IMR-90 (cell line): Measurements from ENCODE around the gene EIF5A2. TPM values are rescaled to one million over a fixed set of nuclear protein-coding genes. Genes with fewer than 3 reads are reported as not detected.

Source experiments
- ATAC-seq: fragments of 200-7000 bp; cut with Tn5 transposase; 2 replicates; pipeline ENCODE4 v1.9.1; 2020; ENCODE audit warnings: low read depth, mild to moderate bottlenecking, moderate library complexity
- BruUV-seq: library from RNA; stranded (reverse); fragments of 400-500 nt; replicated peaks from 2 replicates; lab custom pipeline; 2021; lab: Mats Ljungman, UMichigan
- CTCF ChIA-PET: fragments of 300-600 bp; formaldehyde crosslinking; extraction: SDS; loops from one replicate; lab custom pipeline; 2021; ENCODE audit warnings: antibody characterized with exemption; lab: Yijun Ruan, JAX
- POLR2A ChIA-PET: fragments of 300-600 bp; sonication (Branson Sonifier 250); formaldehyde crosslinking; loops from one replicate; lab custom pipeline; 2022; ENCODE audit warnings: antibody characterized with exemption; ENCODE audit not compliant: unreplicated experiment; lab: Charles Lee
- DNase-seq: peaks from one replicate; pipeline ENCODE4 v3.0.0; 2013
- H2AFZ ChIP-seq: replicated peaks from 2 replicates; pipeline ENCODE3; 2013; ENCODE audit warnings: low read length, mild to moderate bottlenecking; ENCODE audit not compliant: poor library complexity
- H2AK5ac ChIP-seq: 2 replicates; pipeline ENCODE4 v1.6.1; 2013; ENCODE audit warnings: low read depth, low read length, inconsistent platforms
- H2AK9ac ChIP-seq: replicated peaks from 2 replicates; pipeline ENCODE3; 2013; ENCODE audit warnings: mild to moderate bottlenecking, low read depth, low read length, moderate library complexity; ENCODE audit not compliant: poor library complexity
- H2BK120ac ChIP-seq: 2 replicates; pipeline ENCODE4 v1.6.1; 2013; ENCODE audit warnings: low read depth, low read length, inconsistent platforms
- H2BK15ac ChIP-seq: 3 replicates; pipeline ENCODE4 v1.6.1; 2013; ENCODE audit warnings: low read depth, low read length, inconsistent platforms
- H2BK20ac ChIP-seq: 2 replicates; pipeline ENCODE4 v1.6.1; 2013; ENCODE audit warnings: low read depth, mild to moderate bottlenecking, inconsistent platforms, low read length, moderate library complexity
- H2BK5ac ChIP-seq: 2 replicates; pipeline ENCODE4 v1.6.1; 2013; ENCODE audit warnings: mild to moderate bottlenecking, low read depth, low read length, inconsistent platforms; ENCODE audit not compliant: poor library complexity, severe bottlenecking
- H3K14ac ChIP-seq: replicated peaks from 2 replicates; pipeline ENCODE4 v1.6.1; 2013; ENCODE audit warnings: low read depth, low read length, inconsistent platforms
- H3K18ac ChIP-seq: 2 replicates; pipeline ENCODE4 v1.6.1; 2013; ENCODE audit warnings: low read depth, low read length, control low read depth
- H3K23ac ChIP-seq: 2 replicates; pipeline ENCODE4 v1.6.1; 2013; ENCODE audit warnings: low read depth, low read length, inconsistent platforms
- H3K27ac ChIP-seq: 2 replicates; pipeline ENCODE4 v1.5.1; 2013; ENCODE audit warnings: mild to moderate bottlenecking, control low read depth, low read length; ENCODE audit not compliant: insufficient read depth
- H3K27me3 ChIP-seq: 2 replicates; pipeline ENCODE4 v1.6.1; 2013; ENCODE audit warnings: low read length; ENCODE audit not compliant: control insufficient read depth, insufficient read depth
- H3K36me3 ChIP-seq: 2 replicates; pipeline ENCODE4 v1.6.1; 2013; ENCODE audit warnings: low read length, mixed read lengths; ENCODE audit not compliant: control insufficient read depth, insufficient read depth
- H3K4ac ChIP-seq: 2 replicates; pipeline ENCODE4 v1.6.1; 2013; ENCODE audit warnings: low read depth, low read length, inconsistent platforms
- H3K4me1 ChIP-seq: 2 replicates; pipeline ENCODE4 v1.6.1; 2013; ENCODE audit warnings: low read length, mixed read lengths; ENCODE audit not compliant: control insufficient read depth, insufficient read depth
- H3K4me2 ChIP-seq: 2 replicates; pipeline ENCODE4 v1.6.1; 2013; ENCODE audit warnings: low read depth, mild to moderate bottlenecking, control low read depth, low read length, moderate library complexity
- H3K4me3 ChIP-seq: 2 replicates; pipeline ENCODE4 v1.5.1; 2013; ENCODE audit warnings: low read depth, mild to moderate bottlenecking, control low read depth, low read length, moderate library complexity; ENCODE audit not compliant: insufficient read depth
- H3K56ac ChIP-seq: 2 replicates; pipeline ENCODE4 v1.6.1; 2013; ENCODE audit warnings: low read length, inconsistent platforms; ENCODE audit not compliant: insufficient read depth; ENCODE audit errors: extremely low read depth
- H3K79me1 ChIP-seq, 2 experiments: 2 replicates each; pipeline ENCODE4 v1.6.1; 2013; ENCODE audit warnings: low read length in 2 of 2, inconsistent platforms in 1 of 2, low read depth in 1 of 2
- H3K9ac ChIP-seq: 2 replicates; pipeline ENCODE4 v1.6.1; 2013; ENCODE audit warnings: low read depth, low read length, control low read depth
- H3K9me1 ChIP-seq: 2 replicates; pipeline ENCODE4 v1.6.1; 2013; ENCODE audit warnings: low read length, inconsistent platforms; ENCODE audit not compliant: insufficient read depth
- H3K9me3 ChIP-seq: 2 replicates; pipeline ENCODE4 v1.6.1; 2013; ENCODE audit warnings: low read length; ENCODE audit not compliant: control insufficient read depth, insufficient read depth
- H4K20me1 ChIP-seq: 2 replicates; pipeline ENCODE4 v1.6.1; 2013; ENCODE audit warnings: low read length, inconsistent platforms; ENCODE audit not compliant: insufficient read depth
- H4K5ac ChIP-seq: 2 replicates; pipeline ENCODE4 v1.6.1; 2013; ENCODE audit warnings: mild to moderate bottlenecking, low read depth, low read length, control low read depth
- H4K8ac ChIP-seq, 2 experiments: 2 replicates each; pipeline ENCODE4 v1.6.1; 2013; ENCODE audit warnings: low read depth in 2 of 2, low read length in 2 of 2, control low read depth in 1 of 2, inconsistent platforms in 1 of 2
- H4K91ac ChIP-seq: 2 replicates; pipeline ENCODE4 v1.6.1; 2013; ENCODE audit warnings: low read depth, low read length, inconsistent platforms; ENCODE audit not compliant: insufficient read depth
- BHLHE40 ChIP-seq: fragments of 150-350 bp; IDR thresholded peaks from 2 replicates; pipeline ENCODE4 v1.6.1; 2016; ENCODE audit warnings: mild to moderate bottlenecking, low read depth, low read length
- CEBPB ChIP-seq: IDR thresholded peaks from 2 replicates; pipeline ENCODE4 v1.6.1; 2012; ENCODE audit warnings: low read depth, low read length, improper control_type of control experiment
- CHD1 ChIP-seq: IDR thresholded peaks from 2 replicates; pipeline ENCODE4 v1.6.1; 2012; ENCODE audit warnings: low read depth, low read length, improper control_type of control experiment
- FOS ChIP-seq: fragments of 150-350 bp; IDR thresholded peaks from 2 replicates; pipeline ENCODE4 v1.6.1; 2016; ENCODE audit warnings: low read depth, low read length
- MAFK ChIP-seq: IDR thresholded peaks from 2 replicates; pipeline ENCODE4 v1.6.1; 2012; ENCODE audit warnings: low read depth, low read length, improper control_type of control experiment
- MAZ ChIP-seq: IDR thresholded peaks from 2 replicates; pipeline ENCODE4 v1.6.1; 2012; ENCODE audit warnings: low read depth, mild to moderate bottlenecking, low read length, improper control_type of control experiment, moderate library complexity, borderline replicate concordance
- NFE2L2 ChIP-seq: fragments of 150-350 bp; IDR thresholded peaks from 2 replicates; pipeline ENCODE4 v1.6.1; 2016; ENCODE audit warnings: low read depth, mild to moderate bottlenecking, low read length
- POLR2A ChIP-seq: IDR thresholded peaks from 2 replicates; pipeline ENCODE4 v1.6.1; 2012; ENCODE audit warnings: mild to moderate bottlenecking, low read depth, low read length
- RAD21 ChIP-seq: IDR thresholded peaks from 2 replicates; pipeline ENCODE4 v1.6.1; 2012; ENCODE audit warnings: low read length, improper control_type of control experiment
- RCOR1 ChIP-seq: IDR thresholded peaks from 2 replicates; pipeline ENCODE4 v1.6.1; 2012; ENCODE audit warnings: mild to moderate bottlenecking, low read length, improper control_type of control experiment; ENCODE audit not compliant: insufficient replicate concordance
- RFX5 ChIP-seq: IDR thresholded peaks from 2 replicates; pipeline ENCODE4 v1.8.0; 2012; ENCODE audit warnings: low read depth, mild to moderate bottlenecking, low read length, moderate library complexity
- WGBS, 2 experiments: methylation state at CpG; one replicate each; pipeline versions ENCODE4 v1.1.5 to v1.1.7; 2013; ENCODE audit warnings: missing lambda C conversion rate in 2 of 2; ENCODE audit not compliant: insufficient read length in 1 of 2; ENCODE audit errors: extremely low coverage in 2 of 2; 5-methylcytosine and 5-hydroxymethylcytosine counted together
- dilution Hi-C: fragments of 300-500 bp; cut with HindIII; formaldehyde crosslinking; loops from one replicate; pipeline ENCODE4 v1.14.3; 2018; ENCODE audit warnings: low sequenced_read_pairs; ENCODE audit not compliant: unreplicated experiment
- in situ Hi-C: fragments of 300-500 bp; cut with MboI; formaldehyde crosslinking; loops from 3 replicates; pipeline ENCODE4 v1.14.3; 2019; ENCODE audit warnings: low sequenced_read_pairs, inconsistent platforms, mixed read lengths
- intact Hi-C: fragments of 100-400 bp; cut with micrococcal nuclease; formaldehyde crosslinking; loops from 2 replicates; pipeline ENCODE4 v1.10.0; 2022
- polyA plus RNA-seq, 3 experiments: library from polyadenylated mRNA; depleted of rRNA; stranded (reverse); fragments of >200 nt; gene quantifications; 2 replicates each; pipeline ENCODE4 v1.2.3, GENCODE V29; 2012; ENCODE audit warnings: low replicate concordance in 1 of 3
- total RNA-seq: library from RNA; depleted of rRNA; stranded (reverse); fragments of >200 nt; gene quantifications from 2 replicates; pipeline ENCODE4 v1.2.3, GENCODE V29; 2012
- TF ChIP-seq, protein P1 (sequence below): conservative IDR thresholded peaks from 2 replicates; pipeline ENCODE4 v1.5.1; 2012; ENCODE audit warnings: mild to moderate bottlenecking, low read depth, low read length, improper control_type of control experiment
- TF ChIP-seq, protein P2 (sequence below): fragments of 150-350 bp; IDR thresholded peaks from 2 replicates; pipeline ENCODE4 v1.6.1; 2017; ENCODE audit warnings: mild to moderate bottlenecking, antibody characterized with exemption, low read length, low read depth

The EIF5A2 gene
- total and polyA plus RNA-seq, 2 of the 4 experiments (the other 2 are of a cell fraction), result 7.7 to 7.8 TPM

DNA sequence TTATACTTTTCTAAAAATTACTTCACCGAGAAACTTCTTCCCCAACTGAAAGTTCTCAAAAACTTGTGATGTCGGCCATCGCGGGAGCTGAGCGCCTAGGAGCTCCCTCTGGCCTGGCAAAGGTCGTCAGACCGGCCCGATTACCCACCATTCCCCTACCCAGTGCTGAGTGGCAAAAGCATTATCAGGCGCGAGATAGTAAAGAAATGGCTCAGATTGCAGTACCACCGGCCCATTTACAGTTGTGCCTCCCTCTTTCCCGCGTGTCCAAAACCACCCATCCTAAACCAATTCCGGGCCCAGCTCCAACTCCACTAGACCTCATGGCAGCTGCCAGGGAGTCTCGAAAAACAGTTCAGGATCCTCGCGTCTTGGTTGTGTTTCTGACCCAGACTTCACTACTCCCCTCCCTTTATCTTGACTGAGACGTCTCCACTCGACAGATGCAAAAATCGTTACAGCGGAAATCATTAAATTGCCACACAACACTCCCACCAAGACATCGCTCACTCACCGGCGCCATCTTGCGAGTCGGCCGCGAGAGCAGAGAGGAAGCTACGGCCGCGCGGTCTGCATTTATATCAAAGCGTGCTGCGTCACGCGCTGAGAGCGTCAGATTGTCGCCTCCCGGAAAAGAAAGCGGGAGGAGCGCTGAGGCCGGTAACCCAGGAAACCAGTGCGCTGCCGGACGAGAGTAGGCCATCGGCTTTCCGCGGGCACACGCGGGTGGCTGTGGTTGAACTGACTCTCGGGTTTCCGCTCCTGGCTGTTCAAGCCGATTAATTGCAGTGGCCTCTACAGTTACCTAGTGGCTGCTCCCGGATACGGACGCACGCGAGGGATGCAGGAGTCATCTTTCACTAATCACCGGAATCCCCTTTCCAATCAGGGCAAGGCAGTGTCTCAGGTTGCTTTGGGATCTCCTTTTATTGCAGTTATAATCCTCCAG lies 38.5 kb downstream of the EIF5A2 start, which contains the start of gene RPL22L1:
TSS of gene RPL22L1 (minus strand) at position 551 of the 949 bp plus-strand sequence. CDS start at position 523, 28 bp downstream.
- peak within 1 kb of the TSS; percentile 96 for H2AK9ac ChIP-seq
- peak within 1 kb of the TSS; percentile 95 for H3K9ac ChIP-seq
- POLR2A ChIA-PET, result interaction anchor here (0.5 to 0.6 kb wide), 4 partner anchors 8 to 514 kb away, joined by 3 to 4 read pairs (median 4); no protein-coding TSS in a partner anchor
- ATAC-seq (peak; percentile 96), DNase-seq (peak; percentile 95)
- peak within 1 kb of the TSS; percentile 93 for H3K4me2 ChIP-seq
- 0% methylated on average over 20 of the region's 59 CpGs; no CpG with 5 or more reads in 1 of the 2 experiments for WGBS, 2 experiments
- H3K9me3 ChIP-seq, result no peaks in the 10 kb centered on the region
- H4K8ac ChIP-seq, result peak within 1 kb of the TSS; percentile 88 to 98
- peak within 1 kb of the TSS; percentile 84 for H2BK5ac ChIP-seq
- peak within 1 kb of the TSS; percentile 75 for H3K4me3 ChIP-seq
- BruUV-seq, result TSS peak; percentile 81
- peaks cover 14% of the 10 kb centered on the region for H3K36me3 ChIP-seq
- H3K56ac ChIP-seq, result peak within 1 kb of the TSS; percentile 99
- H4K5ac ChIP-seq, result peak within 1 kb of the TSS; percentile 88
- H3K18ac ChIP-seq, result peak within 1 kb of the TSS; percentile 84
- H4K91ac ChIP-seq, result peak within 1 kb of the TSS; percentile 95
- CTCF ChIA-PET, result interaction anchor here (0.8 to 1.1 kb wide), 2 partner anchors 29 to 57 kb away, joined by 3 read pairs; no protein-coding TSS in a partner anchor
- H3K27ac ChIP-seq, result peak within 1 kb of the TSS; percentile 91
- H3K79me1 ChIP-seq, result peaks cover 3 to 31% of the 10 kb centered on the region in 2 experiments; a peak in 3 of 4 replicates
- peak within 1 kb of the TSS; percentile 90 for H2AK5ac ChIP-seq
- dilution Hi-C loops (no loop called here), in situ Hi-C loops (no loop called here), intact Hi-C loops (loop anchor here (2.0 kb wide), 1 partner anchor 39 kb away; the partner anchor contains the start of gene EIF5A2)
- H2BK15ac ChIP-seq, result peak within 1 kb of the TSS; percentile 51; the same call in 1 of the 3 replicates
- no peaks in the 10 kb centered on the region for H3K27me3 ChIP-seq
- peak within 1 kb of the TSS; percentile 99 for H3K4ac ChIP-seq
- H3K14ac ChIP-seq, result peak within 1 kb of the TSS; percentile 100
- peak within 1 kb of the TSS; percentile 85 for H2BK120ac ChIP-seq
- H2AFZ ChIP-seq, result peak within 1 kb of the TSS; percentile 98
- H3K23ac ChIP-seq, result peak within 1 kb of the TSS; percentile 97
- H4K20me1 ChIP-seq, result peaks cover 15% of the 10 kb centered on the region; the same call in 1 of the 2 replicates
- peaks cover 3% of the 10 kb centered on the region; the same call in 1 of the 2 replicates for H3K4me1 ChIP-seq
- H3K9me1 ChIP-seq, result peaks cover 4% of the 10 kb centered on the region; the same call in 1 of the 2 replicates
- H2BK20ac ChIP-seq, result peak within 1 kb of the TSS; percentile 21; the same call in 1 of the 2 replicates
- TF ChIP-seq POLR2A, result peak; percentile 100
- no peak for TF ChIP-seq RAD21
- TF ChIP-seq, protein P1, sequence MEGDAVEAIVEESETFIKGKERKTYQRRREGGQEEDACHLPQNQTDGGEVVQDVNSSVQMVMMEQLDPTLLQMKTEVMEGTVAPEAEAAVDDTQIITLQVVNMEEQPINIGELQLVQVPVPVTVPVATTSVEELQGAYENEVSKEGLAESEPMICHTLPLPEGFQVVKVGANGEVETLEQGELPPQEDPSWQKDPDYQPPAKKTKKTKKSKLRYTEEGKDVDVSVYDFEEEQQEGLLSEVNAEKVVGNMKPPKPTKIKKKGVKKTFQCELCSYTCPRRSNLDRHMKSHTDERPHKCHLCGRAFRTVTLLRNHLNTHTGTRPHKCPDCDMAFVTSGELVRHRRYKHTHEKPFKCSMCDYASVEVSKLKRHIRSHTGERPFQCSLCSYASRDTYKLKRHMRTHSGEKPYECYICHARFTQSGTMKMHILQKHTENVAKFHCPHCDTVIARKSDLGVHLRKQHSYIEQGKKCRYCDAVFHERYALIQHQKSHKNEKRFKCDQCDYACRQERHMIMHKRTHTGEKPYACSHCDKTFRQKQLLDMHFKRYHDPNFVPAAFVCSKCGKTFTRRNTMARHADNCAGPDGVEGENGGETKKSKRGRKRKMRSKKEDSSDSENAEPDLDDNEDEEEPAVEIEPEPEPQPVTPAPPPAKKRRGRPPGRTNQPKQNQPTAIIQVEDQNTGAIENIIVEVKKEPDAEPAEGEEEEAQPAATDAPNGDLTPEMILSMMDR, result 0 out of 2 replicates have a peak, but pooled peaks have one; percentile 19
- TF ChIP-seq RCOR1, result no peak
- no peak for TF ChIP-seq MAZ
- TF ChIP-seq BHLHE40, result peak; percentile 94
- TF ChIP-seq RFX5, result no peak
- peak; percentile 91; the same call in 1 of the 2 replicates for TF ChIP-seq CHD1
- no peak for TF ChIP-seq MAFK
- TF ChIP-seq NFE2L2, result 0 out of 2 replicates have a peak, but pooled peaks have one; percentile 13
- 0 out of 2 replicates have a peak, but pooled peaks have one; percentile 7 for TF ChIP-seq FOS
- TF ChIP-seq, protein P2, sequence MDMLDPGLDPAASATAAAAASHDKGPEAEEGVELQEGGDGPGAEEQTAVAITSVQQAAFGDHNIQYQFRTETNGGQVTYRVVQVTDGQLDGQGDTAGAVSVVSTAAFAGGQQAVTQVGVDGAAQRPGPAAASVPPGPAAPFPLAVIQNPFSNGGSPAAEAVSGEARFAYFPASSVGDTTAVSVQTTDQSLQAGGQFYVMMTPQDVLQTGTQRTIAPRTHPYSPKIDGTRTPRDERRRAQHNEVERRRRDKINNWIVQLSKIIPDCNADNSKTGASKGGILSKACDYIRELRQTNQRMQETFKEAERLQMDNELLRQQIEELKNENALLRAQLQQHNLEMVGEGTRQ, result peak; percentile 91
- TF ChIP-seq CEBPB, result peak; percentile 58
